Amygdala (tissue), 56 donors: ENCODE measurements around the gene GPR61.

Source experiments
- DNase-seq, 56 donors: peaks; one replicate each; lab custom pipeline; 2025; lab: John Stamatoyannopoulos, UW

The GPR61 gene

GRCh38 chr1:109508001-109508872, 31.4 kb upstream of the GPR61 start:
- DNase-seq = no peak

GRCh38 chr1:109508873-109509175, 30.8 kb upstream of the GPR61 start:
- DNase-seq = no peak

GRCh38 chr1:109509176-109510134, 30.2 kb upstream of the GPR61 start, which contains the start of gene AMIGO1:
Gene AMIGO1 (minus strand): TSS chr1:109509727. CDS start chr1:109508912, 815 bp downstream.
- peak in 20 of 56 donors; percentile 17 to 62 (median 37) for DNase-seq

GRCh38 chr1:109513110-109513710, 26.5 kb upstream of the GPR61 start:
- DNase-seq = no peak

GRCh38 chr1:109514846-109515245, 24.8 kb upstream of the GPR61 start:
- DNase-seq = no peak

GRCh38 chr1:109516872-109517271, 22.8 kb upstream of the GPR61 start:
- DNase-seq = no peak

- DNase-seq = no peak
Measured at GRCh38 chr1:109517337-109517736, 22.3 kb upstream of the GPR61 start.

GRCh38 chr1:109521002-109521951, 18.4 kb upstream of the GPR61 start:
- no peak for DNase-seq

- DNase-seq = no peak
Measured at GRCh38 chr1:109522026-109522425, 17.6 kb upstream of the GPR61 start.

- no peak for DNase-seq
Measured at GRCh38 chr1:109523706-109524105, 16.0 kb upstream of the GPR61 start.

- no peak for DNase-seq
Measured at GRCh38 chr1:109527098-109527811, 12.4 kb upstream of the GPR61 start.

GRCh38 chr1:109527846-109528695, 11.6 kb upstream of the GPR61 start:
- no peak for DNase-seq

- DNase-seq = no peak
Measured at GRCh38 chr1:109528712-109529111, 11.0 kb upstream of the GPR61 start.

- DNase-seq = peak in 5 of 56 donors; percentile 51 to 74 (median 63)
Measured at GRCh38 chr1:109529881-109530456, 9.7 kb upstream of the GPR61 start.

- DNase-seq = peak in 29 of 56 donors; percentile 16 to 74 (median 43)
Measured at GRCh38 chr1:109530457-109531087, 9.1 kb upstream of the GPR61 start.

- DNase-seq = peak in 1 of 56 donors; percentile 14
Measured at GRCh38 chr1:109531380-109531779, 8.3 kb upstream of the GPR61 start.

- no peak for DNase-seq
Measured at GRCh38 chr1:109531826-109532364, 7.8 kb upstream of the GPR61 start.
